ENCODE measurements around the gene KIF5A.
"Not testable (repeated sequence)": the region's sequence is repeated elsewhere in the genome, so short reads cannot be mapped to it uniquely, and the experiment has no call there.

KIF5A gene

DNA sequence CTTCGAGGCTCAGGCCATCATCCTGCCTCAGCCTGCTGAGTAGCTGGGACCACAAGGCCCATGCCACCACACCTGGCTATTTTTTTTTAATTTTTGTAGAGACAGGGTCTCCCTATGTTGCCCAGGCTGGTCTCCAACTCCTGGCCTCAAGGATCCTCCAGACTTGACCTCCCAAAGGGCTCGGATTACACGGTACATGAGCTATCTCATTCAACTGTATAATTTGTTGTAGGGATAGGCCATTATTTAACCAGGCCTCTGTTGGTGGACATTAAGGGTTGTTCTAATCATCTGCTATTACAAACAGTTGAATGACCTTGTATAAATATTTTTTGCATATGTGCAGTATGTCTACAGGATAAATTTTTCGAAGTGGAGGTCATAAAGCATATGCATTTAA is 9.0 kb downstream of the KIF5A start:
- DNase-seq = no peak

DNA sequence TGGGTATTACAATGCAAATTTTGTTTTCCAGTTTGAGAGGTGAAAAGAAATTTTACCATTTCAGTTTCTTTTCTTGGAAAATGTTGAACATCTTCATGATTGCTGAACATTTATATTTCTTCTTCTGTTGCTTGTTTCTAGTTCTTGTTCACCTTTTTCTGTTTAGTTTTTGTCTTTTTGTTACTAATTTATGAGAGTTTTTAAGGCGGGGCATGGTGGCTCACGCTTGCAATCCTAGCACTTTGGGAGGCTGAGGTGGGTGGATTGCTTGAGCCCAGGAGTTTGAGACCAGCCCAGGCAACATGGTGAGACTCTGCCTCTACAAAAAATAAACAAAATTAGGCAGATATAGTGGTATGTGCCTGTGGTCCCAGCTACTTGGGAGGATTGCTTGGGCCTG is 10.7 kb downstream of the KIF5A start:
- no peak for DNase-seq

DNA sequence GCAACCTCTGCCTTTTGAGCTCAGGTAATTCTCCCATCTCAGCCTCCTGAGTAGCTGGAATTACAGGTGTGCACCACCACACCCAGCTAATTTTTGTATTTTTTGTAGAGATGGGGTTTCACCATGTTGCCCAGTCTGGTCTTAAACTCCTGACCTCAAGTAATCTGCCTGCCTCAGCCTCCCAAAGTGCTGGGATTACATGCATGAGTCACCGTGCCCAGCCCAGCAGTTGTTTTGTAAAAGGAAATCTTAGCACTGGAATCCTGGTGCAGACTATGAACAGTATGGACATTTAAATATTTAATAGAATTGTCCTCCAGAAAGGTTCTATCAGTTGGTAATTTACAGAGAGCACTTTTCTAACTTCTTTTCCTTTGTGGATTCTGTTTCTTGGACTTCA is 11.3 kb downstream of the KIF5A start:
- DNase-seq = not testable (repeated sequence)

DNA sequence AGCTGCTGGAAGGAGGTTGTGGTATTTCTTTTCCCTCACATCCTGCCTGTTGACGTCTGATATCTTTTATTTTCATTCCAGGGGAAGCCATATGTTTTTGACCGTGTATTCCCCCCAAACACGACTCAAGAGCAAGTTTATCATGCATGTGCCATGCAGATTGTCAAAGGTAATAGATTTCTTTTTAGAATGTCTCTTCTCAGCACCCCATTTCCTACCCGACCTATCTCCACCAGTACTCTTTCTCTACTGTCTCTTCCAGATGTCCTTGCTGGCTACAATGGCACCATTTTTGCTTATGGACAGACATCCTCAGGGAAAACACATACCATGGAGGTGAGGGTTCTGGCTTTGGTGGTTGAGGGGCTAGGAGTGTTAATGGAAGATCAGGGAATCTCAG is 13.5 kb downstream of the KIF5A start:
- DNase-seq = no peak

DNA sequence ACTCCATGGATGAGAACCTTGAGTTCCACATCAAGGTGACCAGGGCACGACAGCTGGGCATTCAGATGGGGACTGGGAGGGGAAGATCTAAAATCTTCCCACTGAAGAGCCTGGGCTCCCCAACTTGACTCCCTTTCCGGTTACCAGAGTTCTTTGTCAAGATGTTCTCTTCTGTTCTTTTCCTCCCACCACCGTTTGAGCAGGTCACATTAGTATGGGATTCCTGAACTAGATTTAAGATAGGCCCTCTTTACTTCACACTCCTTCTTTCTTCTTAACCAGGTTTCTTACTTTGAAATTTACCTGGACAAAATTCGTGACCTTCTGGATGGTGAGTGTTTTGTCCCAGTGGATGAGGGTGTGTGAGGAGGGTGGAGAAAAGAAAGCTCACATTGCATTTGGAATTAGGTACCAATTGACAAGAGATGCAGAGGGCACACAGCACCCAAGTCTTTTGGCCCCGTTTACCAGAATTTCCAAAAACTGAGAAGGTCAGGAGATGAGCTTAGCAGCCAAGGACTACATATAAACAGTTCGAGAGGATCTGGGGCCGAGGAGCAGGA is 14.4 kb downstream of the KIF5A start:
- no peak for DNase-seq

DNA sequence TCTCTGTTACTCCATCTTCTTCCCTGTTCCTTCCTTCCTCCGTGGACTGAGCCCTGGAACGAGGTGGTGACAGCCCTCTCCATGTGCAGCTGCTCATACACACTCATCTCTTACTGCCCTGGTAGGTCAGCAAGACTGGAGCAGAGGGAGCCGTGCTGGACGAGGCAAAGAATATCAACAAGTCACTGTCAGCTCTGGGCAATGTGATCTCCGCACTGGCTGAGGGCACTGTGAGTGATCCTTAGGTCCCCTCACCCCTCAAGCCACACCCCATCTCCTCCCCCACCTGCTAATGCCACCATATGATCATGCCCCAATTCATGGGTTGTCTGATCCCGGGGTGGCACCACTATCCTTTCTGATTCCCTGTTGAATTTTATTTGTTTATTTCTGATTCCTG is 19.0 kb downstream of the KIF5A start:
- DNase-seq = no peak

DNA sequence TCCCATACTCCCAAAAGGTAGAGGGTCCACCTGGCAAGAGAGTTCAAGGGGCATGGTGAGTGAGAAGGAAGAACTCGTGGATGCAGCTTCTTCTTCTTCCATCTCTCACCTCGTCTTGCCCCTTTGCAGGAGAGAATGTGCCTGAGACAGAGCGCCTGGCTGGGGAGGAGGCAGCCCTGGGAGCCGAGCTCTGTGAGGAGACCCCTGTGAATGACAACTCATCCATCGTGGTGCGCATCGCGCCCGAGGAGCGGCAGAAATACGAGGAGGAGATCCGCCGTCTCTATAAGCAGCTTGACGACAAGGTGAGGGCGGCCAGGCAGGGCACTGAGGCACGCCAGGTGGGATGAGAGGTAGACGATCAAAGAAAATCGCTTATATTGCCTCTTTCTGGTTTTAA is 20.0 kb downstream of the KIF5A start:
- DNase-seq = no peak

DNA sequence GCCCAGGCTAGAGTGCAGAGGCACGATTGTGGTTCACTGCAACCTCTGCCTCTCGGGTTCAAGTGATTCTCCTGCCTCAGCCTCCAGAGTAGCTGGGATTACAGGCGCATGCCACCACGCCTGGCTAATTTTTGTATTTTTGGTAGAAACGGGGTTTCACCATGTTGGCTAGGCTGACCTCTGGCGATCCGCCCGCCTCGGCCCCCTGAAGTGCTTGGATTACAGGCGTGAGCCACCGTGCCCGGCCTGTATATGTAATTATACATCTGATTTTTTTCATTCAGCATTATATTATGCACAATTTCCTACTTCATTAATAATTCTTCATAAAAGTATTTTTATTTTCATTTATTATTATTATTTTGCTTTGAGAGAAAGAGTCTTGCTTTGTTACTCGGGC is 20.6 kb downstream of the KIF5A start:
- not testable (repeated sequence) for DNase-seq

DNA sequence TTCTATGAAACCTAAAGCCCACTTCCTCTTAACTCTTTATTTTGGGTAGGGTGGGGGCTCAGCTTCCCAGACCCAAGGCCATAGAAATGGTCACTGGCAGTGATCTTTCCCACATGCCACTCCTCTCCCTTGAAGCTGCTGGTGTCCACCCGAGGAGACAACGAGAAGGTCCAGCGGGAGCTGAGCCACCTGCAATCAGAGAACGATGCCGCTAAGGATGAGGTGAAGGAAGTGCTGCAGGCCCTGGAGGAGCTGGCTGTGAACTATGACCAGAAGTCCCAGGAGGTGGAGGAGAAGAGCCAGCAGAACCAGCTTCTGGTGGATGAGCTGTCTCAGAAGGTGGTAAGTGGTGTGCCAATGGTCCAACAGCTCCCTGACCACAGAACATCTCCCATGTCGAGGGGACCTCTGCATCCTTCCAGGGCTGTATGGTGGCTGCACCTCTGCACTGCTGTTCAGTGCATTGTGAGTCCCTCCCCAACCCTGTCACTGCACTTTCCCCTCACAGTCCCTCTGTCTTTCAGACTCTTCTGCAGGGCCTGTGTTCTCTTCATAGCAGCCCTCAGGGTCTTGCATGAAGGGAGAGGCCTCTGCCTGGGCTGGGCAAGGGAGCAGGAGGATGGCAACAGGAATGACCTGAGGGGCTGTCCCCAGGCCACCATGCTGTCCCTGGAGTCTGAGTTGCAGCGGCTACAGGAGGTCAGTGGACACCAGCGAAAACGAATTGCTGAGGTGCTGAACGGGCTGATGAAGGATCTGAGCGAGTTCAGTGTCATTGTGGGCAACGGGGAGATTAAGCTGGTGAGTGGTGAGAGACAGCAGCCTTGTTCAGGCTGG is 22.3 kb downstream of the KIF5A start:
- DNase-seq = no peak

DNA sequence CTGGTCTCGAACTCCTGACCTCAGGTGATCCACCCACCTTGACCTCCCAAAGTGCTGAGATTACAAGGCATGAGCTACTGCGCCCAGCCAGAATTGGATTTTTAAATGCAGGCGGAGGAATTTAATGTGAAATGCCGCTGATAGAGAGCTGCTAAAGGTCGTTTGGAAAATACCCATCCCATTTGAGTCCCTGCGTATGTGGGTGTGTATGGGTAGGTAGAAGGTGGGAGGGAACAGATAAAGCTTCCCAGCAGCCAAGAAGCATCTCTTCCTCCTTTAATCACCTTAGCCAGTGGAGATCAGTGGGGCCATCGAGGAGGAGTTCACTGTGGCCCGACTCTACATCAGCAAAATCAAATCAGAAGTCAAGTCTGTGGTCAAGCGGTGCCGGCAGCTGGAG is 25.0 kb downstream of the KIF5A start:
- DNase-seq = no peak

DNA sequence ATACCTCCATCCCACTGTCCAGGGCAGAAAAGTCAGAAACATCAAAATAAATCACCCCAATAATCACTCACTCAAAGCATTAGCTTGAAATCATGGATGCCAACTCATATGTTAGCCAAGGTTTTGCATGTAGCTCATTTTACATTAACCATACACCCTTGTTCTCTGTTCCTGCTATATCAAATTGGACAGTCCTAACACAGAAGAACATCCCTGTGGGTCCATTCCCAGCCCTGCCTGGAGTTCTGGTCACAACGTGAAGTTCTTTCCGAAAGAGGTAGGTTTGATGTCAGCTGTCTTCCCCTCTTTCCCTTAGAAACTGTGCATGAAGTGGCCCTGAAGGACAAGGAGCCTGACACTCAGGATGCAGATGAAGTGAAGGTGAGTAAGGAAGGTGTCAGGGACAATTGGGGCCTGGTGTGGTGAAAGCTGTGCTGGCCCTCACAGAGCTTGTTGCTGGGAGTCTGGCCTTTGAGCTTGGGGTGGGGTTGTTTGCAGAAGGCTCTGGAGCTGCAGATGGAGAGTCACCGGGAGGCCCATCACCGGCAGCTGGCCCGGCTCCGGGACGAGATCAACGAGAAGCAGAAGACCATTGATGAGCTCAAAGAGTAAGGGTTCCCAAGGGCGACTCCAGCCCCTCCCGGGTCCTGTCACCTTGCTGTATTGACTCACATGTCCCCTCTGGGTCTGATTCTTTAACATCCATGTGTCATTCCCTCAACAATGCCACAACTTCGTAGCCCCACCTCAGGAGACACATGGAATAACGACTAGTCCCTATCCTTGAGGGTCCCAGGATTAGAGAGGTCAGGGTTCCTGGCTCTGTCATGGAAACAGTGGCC is 26.1 kb downstream of the KIF5A start:
- DNase-seq = no peak

DNA sequence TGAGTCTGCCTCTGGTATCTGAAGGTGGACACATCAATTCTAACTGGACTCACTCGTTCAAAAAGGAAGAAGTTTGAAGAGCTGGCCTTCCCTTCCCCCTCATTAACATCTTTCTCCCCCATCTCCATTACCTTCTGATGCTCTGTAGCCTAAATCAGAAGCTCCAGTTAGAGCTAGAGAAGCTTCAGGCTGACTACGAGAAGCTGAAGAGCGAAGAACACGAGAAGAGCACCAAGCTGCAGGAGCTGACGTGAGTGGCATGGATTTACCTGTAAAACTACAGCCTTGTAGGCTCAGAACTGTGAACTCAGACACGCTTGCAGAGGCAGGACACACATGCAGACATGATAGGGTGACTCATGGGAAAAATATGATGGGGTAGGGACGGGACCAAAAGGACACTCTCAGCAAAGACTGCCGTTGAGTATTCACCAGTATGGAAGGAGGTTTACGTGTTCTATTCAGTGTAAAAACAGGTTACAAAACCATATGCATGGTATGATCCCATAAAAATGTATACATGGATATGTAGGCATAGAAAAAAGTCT is 26.8 kb downstream of the KIF5A start:
- DNase-seq = no peak

DNA sequence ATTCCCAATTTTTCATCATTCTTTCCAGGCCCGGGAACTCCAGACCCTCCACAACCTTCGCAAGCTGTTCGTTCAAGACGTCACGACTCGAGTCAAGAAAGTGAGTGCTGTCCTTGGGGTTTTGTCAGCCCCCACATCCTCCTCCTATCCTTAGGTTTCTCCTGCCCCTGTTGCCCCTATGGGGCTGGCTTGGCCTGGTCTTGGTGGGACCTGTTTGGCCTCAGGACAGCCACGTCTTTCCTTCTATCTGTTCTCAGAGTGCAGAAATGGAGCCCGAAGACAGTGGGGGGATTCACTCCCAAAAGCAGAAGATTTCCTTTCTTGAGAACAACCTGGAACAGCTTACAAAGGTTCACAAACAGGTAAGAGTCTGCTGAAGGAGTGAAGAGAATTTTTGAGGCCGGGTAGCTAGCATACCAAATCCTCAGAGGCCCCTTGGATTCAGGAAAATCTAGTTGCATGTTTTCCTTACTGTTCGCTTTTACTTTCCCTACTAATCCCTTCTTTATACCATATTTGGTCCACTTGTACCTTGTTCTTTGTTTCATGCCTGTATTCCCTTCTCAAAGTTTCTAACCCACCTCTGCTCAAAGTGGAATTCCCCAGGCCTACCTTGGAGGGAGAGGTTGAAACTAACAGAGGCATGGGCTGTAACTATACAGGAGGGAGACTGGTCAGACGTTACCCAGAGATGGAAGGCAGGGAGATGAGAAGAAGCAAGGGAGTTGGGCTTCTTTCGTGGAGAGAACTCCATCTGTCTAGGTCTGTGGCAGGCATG is 28.3 kb downstream of the KIF5A start:
- DNase-seq = no peak

DNA sequence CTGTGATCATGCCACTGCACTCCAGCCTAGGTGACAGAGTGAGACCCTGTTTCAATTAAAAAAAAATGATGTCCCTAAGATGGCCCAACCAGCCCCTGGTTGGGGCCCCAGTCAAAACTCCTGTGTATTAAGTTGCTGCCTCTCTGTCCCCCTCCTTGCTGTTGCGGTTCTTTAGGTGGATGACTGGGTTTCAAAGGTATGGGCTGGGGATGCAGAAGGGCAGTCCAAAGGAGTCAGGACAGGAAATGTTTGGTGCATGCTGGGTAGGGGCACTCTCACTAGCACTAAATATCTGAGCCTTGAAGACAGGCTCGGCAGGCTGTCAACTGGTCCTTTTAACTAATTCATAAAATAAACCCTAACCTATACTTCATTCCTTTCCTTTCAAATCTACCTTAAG is 29.2 kb downstream of the KIF5A start:
- no peak for DNase-seq

DNA sequence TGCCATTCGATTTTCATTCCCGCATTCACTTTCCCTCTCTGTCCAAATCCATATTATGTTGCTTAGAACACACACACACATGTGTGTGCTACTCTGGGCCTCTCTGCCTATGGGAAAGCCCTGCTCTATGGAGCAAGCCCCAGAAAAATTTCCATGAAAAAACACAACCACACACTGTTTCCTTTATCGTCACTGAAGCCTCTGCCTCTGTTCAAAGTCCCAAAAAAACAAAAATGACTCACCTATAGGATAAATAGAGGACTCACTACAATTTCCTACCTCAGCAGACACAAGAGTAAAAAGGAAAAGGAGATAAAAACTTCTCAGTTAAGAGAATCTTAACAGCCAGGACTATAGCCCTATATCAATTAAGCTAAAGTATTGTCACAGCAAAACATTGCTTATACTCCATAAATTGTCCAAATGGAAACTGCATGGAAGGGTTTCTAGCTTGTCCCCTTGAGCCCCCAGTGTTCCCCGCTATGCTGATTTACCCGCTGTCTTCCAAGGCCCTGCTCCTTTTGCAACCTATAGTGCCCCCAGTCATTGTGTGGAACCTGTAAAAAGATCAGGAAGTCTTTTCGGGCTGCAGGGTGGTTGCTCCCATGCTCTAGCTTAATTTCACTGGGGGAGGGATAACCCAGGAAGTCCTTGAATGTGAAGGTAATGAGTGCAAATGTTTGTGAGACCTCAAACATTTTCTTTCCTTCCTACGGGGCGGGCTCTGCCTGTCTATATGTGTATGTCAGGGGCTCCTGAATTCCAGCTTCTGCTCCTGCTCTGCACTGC is 30.0 kb downstream of the KIF5A start:
- no peak for DNase-seq

DNA sequence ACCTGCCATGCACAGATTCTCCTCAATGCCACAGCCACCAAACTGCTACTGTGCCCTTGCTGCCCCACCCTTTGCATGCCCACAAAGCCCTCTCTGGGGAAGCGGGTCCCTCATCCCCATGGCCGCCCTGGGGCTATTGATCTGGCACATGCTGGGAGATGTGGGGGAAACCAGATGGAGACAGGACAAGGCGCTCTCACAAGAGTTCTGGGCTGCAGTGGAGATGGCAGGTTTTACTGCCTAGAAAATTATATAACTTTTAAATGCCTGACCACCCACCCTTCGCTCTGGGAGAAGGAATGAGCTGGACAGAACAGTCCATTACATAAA is 30.6 kb downstream of the KIF5A start:
- DNase-seq = no peak

DNA sequence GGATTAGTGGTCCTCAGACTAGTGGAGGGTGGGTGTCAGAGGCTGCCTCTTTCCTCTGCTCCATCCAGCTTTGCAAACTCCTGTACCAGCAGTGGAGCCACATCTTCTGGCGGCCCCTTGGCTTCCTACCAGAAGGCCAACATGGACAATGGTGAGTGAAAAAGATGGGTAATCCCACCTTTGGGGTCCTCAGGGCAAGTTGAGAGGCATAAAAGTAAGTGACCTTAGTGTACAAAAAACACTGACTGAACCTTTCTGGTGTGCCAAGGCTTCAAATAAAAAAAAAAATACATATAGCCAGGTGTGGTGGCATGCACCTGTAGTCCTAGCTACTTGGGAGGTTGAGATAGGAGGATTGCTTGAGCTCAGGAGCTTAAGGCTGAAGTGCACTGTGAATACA is 32.0 kb downstream of the KIF5A start:
- no peak for DNase-seq

DNA sequence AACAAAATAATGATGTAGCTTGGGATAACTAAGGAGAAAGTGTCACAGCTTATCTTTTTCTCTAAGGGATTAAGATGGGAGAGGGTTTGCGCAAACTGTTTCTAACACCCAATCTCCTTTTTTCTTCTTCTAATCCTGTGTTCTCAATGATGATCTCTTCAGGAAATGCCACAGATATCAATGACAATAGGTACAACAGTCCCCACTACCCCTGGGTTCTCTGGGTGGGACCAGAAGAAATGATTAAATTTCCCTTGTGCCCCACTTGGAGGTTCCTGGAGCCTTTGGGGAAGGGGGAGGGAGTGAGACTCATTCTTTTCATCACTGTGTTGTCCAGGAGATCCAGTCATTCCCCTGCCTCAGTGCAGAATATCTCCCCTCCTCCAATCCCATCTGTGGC is 32.6 kb downstream of the KIF5A start:
- no peak for DNase-seq

DNA sequence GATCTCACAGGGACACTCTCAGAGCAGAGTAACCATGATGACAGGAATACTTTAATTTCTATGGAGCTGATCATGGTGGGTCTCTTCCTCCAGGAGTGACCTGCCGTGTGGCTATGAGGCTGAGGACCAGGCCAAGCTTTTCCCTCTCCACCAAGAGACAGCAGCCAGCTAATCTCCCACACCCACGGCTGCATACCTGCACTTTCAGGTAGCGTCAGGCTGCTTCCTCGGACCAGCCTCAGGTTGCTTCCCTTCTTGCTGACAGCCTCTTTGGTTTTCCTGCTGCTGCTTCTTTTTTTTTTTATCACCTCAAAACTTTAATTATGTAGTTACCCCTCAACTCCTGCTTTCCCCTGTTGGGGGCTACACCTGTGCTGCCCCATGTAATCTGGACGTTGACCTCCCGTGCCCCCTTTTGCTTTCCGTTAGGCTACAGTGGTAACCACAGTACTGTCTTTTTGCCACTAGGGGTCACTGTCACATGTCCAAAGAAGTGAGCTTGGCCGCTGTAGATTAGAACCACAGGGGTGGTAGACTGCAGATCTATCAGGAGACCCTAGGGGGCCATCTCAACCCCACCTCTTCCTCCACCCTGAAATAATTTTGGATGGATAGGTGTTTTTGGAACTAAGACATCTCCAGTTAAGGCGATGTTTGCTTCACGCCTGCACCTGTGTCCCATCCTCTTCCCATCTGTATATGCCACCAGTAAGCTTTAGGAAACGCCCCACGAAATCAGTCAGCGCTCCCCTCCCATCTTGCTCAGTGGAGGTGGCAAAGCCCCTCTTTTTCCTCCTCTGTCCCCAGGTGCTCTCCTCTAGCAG is 33.4 kb downstream of the KIF5A start:
- DNase-seq = peak in 1 of 2 experiments; percentile 60

DNA sequence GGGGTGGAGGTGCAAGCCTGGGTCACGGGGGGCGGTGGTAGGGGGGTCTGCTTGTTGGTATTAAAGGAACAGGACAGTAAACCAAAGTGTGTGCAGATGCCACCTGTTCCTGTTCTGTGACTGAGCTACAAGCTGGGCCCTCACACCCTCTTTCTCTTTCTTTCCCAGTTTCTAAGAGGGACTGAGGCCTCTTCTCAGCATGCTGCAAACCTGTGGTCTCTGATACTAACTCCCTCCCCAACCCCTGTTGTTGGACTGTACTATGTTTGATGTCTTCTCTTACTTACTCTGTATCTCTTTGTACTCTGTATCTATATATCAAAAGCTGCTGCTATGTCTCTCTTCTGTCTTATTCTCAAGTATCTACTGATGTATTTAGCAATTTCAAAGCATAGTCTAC is 34.2 kb downstream of the KIF5A start:
- DNase-seq = no peak

DNA sequence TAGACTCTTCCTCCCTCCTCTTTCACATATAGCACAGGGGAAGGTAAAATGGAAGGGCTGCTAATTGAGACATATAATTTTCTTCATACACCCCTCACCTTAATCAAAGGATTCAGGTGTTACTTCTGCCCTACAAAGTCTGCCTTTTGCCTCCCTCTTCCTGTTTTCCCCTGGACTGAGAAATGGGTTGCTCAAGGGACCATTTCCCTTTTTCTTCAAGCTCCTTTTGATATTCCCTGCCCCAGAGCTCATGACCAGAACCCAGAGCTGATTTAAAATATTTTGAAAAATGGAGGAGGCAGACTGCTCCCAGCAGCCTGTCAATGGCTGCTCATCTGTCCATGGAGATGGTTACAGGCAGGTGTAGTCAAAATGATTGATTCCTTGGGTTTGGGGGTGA is 34.8 kb downstream of the KIF5A start:
- no peak for DNase-seq

All from NCI-H187 (cell line).